ENCODE measurements around the gene FHOD3. TPM values are rescaled to one million over a fixed set of nuclear protein-coding genes. Genes with fewer than 3 reads are reported as not detected.

FHOD3 gene
- total and polyA plus RNA-seq, 9 of the 15 experiments (the other 6 are each of a cell fraction or from before 2014, with no cell fraction given), result 0.11 TPM; not detected in 8

GRCh38 chr18:36769172-36769571, 471.7 kb downstream of the FHOD3 start:
- in situ Hi-C loops (cut with MboI) (no loop called here), intact Hi-C loops (cut with micrococcal nuclease) (loop anchor here (1.0 to 5.0 kb wide), 2 partner anchors 38 to 130 kb away; no protein-coding TSS in a partner anchor)
- Histone ChIP-seq H3K27ac (ENCODE audit: extremely low read depth, low read depth, low read length) (no peak overlapping the region), H2AFZ (ENCODE audit: low read depth, low read length) (no peak overlapping the region), H3K36me3 (ENCODE audit: control insufficient read depth, insufficient read depth, low read length) (no peaks in the 10 kb centered on the region), H3K9me3 (replicated peaks; ENCODE audit: control insufficient read depth, insufficient read depth, low read depth, low read length) (no peaks in the 10 kb centered on the region), H3K9ac (ENCODE audit: insufficient read depth in 1 of 2, low read depth in 2 of 2, low read length in 2 of 2) (no peak overlapping the region), H3K4me1 (replicated peaks in 1 of 2; ENCODE audit: control insufficient read depth in 2 of 2, insufficient read depth in 2 of 2, low read length in 2 of 2) (no peaks in the 10 kb centered on the region), H3K9me1 (ENCODE audit: control insufficient read depth, insufficient read depth, low read length) (no peaks in the 10 kb centered on the region), H3K27me3 (ENCODE audit: control insufficient read depth in 2 of 2, insufficient read depth in 2 of 2, low read length in 2 of 2) (peaks cover 17 to 19% of the 10 kb centered on the region in 2 experiments; a peak in 4 of 5 replicates), H3K79me2 (ENCODE audit: control insufficient read depth, insufficient read depth, low read length) (no peaks in the 10 kb centered on the region), H3K4me2 (ENCODE audit: insufficient read depth, low read length) (no peak overlapping the region), H4K20me1 (replicated peaks; ENCODE audit: control insufficient read depth, insufficient read depth, low read length) (no peaks in the 10 kb centered on the region), H3K4me3 (no peak overlapping the region)
- POLR2A ChIA-PET, result no interaction called here
- WGBS (ENCODE audit: insufficient coverage, low coverage, missing lambda C conversion rate), result 15% methylated on average over 10 of the region's 10 CpGs
- BruUV-seq (replicated peaks), result no TSS peak
- DNase-seq (ENCODE audit: extremely low read depth in 1 of 4, low spot score in 3 of 4), result no peak
- FAIRE-seq, result no peak
- TF ChIP-seq FOXK2 (conservative IDR thresholded peaks at IDR 0.05 in 1 of 2, IDR thresholded peaks at IDR 0.05 in 1 of 2; ENCODE audit: low read depth in 2 of 2) (no peak), XRCC5 (IDR thresholded peaks at IDR 0.05; ENCODE audit: low read depth, low read length) (no peak), ELF2 (CRISPR knock-in tag; IDR thresholded peaks at IDR 0.05) (no peak), CBX8 (IDR thresholded peaks at IDR 0.05; ENCODE audit: borderline replicate concordance, extremely low read depth, low read depth, low read length, poor library complexity, severe bottlenecking) (no peak), PHF21A (IDR thresholded peaks at IDR 0.05; ENCODE audit: borderline replicate concordance, low read depth) (no peak), ZNF707 (CRISPR knock-in tag; conservative IDR thresholded peaks at IDR 0.05) (no peak), SP1 (CRISPR knock-in tag; IDR thresholded peaks at IDR 0.05) (no peak), HINFP (tag; conservative IDR thresholded peaks at IDR 0.05; ENCODE audit: low read depth) (no peak), SNRNP70 (optimal IDR thresholded peaks at IDR 0.05; ENCODE audit: low read depth, low read length) (no peak), ZNF133 (CRISPR knock-in tag; IDR thresholded peaks at IDR 0.05) (no peak), NFXL1 (CRISPR knock-in tag; IDR thresholded peaks at IDR 0.05) (no peak), FOXO4 (CRISPR knock-in tag; IDR thresholded peaks at IDR 0.05) (no peak), ZNF77 (CRISPR knock-in tag; IDR thresholded peaks at IDR 0.05) (no peak), EP400 (IDR thresholded peaks at IDR 0.05) (no peak), ZBTB8A (IDR thresholded peaks at IDR 0.05; ENCODE audit: partially characterized antibody) (no peak), HNRNPH1 (optimal IDR thresholded peaks at IDR 0.05; ENCODE audit: low read depth, low read length) (no peak)
- CTCF ChIA-PET (ENCODE audit: low intra/inter-chr PET ratio), result interaction anchor here (1.5 kb wide), 1 partner anchor 40 kb away, joined by 8 read pairs; no protein-coding TSS in a partner anchor
- no peak for ATAC-seq

Measured in K562 (cell line).